ACC112 (cell line): ENCODE results near the gene SH3GL1.
"Not testable (repeated sequence)": the region's sequence is repeated elsewhere in the genome, so short reads cannot be mapped to it uniquely, and the experiment has no call there.

ENCODE experiments used
- H2AFZ ChIP-seq: fragments of 200-600 bp; sonication (generic); one replicate; pipeline ENCODE4 v1.6.0; 2017; ENCODE audit warnings: antibody characterized with exemption, low read length; ENCODE audit not compliant: unreplicated experiment
- H3K27ac ChIP-seq: fragments of 200-600 bp; sonication (generic); 2 replicates; pipeline ENCODE4 v1.5.1; 2014; ENCODE audit warnings: low read depth, mild to moderate bottlenecking, antibody characterized with exemption, low read length, moderate library complexity
- H3K27me3 ChIP-seq: fragments of 200-600 bp; sonication (generic); 2 replicates; pipeline ENCODE4 v1.6.1; 2014; ENCODE audit warnings: mild to moderate bottlenecking, antibody characterized with exemption, low read length, moderate library complexity, mixed read lengths; ENCODE audit not compliant: insufficient read depth
- H3K36me3 ChIP-seq: fragments of 200-600 bp; sonication (generic); 2 replicates; pipeline ENCODE4 v1.6.1; 2016; ENCODE audit warnings: mild to moderate bottlenecking, antibody characterized with exemption, low read length, moderate library complexity, mixed read lengths; ENCODE audit not compliant: insufficient read depth
- H3K4me1 ChIP-seq: fragments of 200-600 bp; sonication (generic); one replicate; pipeline ENCODE4 v1.6.1; 2016; ENCODE audit warnings: low read length, mixed read lengths; ENCODE audit not compliant: insufficient read depth, unreplicated experiment, control insufficient read depth
- H3K4me3 ChIP-seq: fragments of 200-600 bp; sonication (generic); 2 replicates; pipeline ENCODE4 v1.5.1; 2014; ENCODE audit warnings: mild to moderate bottlenecking, low read depth, low read length
- H3K79me2 ChIP-seq: fragments of 200-600 bp; sonication (generic); one replicate; pipeline ENCODE4 v1.6.0; 2016; ENCODE audit warnings: low read length; ENCODE audit not compliant: control insufficient read depth, unreplicated experiment, insufficient read depth

The SH3GL1 gene

DNA sequence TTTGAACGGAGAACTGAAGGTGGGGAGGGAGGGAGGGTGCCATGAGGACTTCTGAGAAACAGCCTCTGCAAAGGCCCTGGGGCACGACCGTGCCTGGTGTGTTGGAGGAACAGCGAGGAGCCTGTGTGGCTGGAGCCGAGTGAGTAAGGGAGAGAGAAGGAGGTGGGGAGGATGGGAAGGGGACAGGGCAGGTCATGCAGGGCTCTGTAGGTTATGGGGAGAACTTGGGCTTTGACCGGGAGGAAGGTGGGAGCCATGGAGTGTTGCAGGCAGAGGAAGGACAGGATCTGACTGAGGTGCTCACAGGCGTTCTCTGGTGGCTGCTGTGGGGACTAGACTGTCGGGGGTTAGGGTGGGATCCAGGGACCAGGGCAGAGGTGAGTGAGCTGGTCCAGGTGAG, 50.2 kb downstream of the SH3GL1 start:
- Histone ChIP-seq H2AFZ (no peak overlapping the region), H3K4me3 (no peak overlapping the region), H3K79me2 (no peaks in the 10 kb centered on the region), H3K4me1 (no peaks in the 10 kb centered on the region), H3K27me3 (no peaks in the 10 kb centered on the region), H3K36me3 (no peaks in the 10 kb centered on the region), H3K27ac (no peak overlapping the region)

DNA sequence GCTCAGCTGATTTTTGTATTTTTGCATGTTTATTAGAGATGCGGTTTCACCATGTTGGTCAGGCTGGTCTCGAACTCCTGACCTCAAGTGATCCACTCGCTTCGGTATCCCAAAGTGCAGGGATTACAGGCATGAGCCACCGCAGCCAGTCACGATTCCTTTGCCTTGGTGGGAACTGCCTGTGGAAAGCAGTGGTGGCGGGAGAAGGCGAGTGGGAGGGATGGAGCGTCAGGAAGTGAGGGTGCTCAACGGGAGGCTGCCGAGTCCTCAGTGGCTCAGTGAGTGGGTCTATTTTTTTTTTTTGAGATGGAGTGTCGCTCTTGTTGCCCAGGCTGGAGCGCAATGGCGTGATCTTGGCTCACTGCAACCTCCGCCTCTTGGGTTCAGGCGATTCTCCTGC, 51.1 kb downstream of the SH3GL1 start:
- not testable (repeated sequence) for H3K36me3 ChIP-seq, H3K27me3 ChIP-seq, H3K4me1 ChIP-seq, H2AFZ ChIP-seq, H3K79me2 ChIP-seq, H3K27ac ChIP-seq, H3K4me3 ChIP-seq

DNA sequence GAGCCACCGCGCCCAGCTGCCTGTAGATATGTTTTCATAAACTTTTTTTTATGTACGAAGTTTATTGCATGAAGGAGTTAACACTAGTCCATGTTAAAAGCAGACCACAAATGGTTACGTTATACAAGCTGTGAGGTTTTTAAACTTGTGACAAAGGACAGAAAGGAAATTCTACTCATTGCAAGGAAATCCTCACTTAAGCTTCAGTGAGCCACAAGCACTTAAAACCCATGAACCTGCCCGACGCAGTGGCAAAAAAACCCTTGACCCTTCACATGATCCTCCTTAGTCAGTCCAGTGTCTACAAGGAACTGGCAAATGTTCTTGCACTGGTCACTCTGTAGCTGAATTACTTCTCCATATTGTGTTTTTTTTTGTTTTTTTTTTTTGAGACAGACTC, 52.8 kb downstream of the SH3GL1 start:
- H3K27me3 ChIP-seq, result no peaks in the 10 kb centered on the region
- H2AFZ ChIP-seq, result no peak overlapping the region
- no peak overlapping the region for H3K4me3 ChIP-seq
- H3K36me3 ChIP-seq, result no peaks in the 10 kb centered on the region
- no peaks in the 10 kb centered on the region for H3K79me2 ChIP-seq
- H3K4me1 ChIP-seq, result no peaks in the 10 kb centered on the region
- no peak overlapping the region for H3K27ac ChIP-seq

- no peak overlapping the region for H3K4me3 ChIP-seq
Observed at GRCh38 chr19:4346020-4346383, 54.3 kb downstream of the SH3GL1 start.

GRCh38 chr19:4345342-4346019, 54.9 kb downstream of the SH3GL1 start:
- Histone ChIP-seq H3K79me2 (no peaks in the 10 kb centered on the region), H2AFZ (no peak overlapping the region), H3K27ac (no peak overlapping the region), H3K36me3 (no peaks in the 10 kb centered on the region), H3K4me1 (no peaks in the 10 kb centered on the region), H3K4me3 (no peak overlapping the region), H3K27me3 (no peaks in the 10 kb centered on the region)

More at GRCh38 chr19:4346020-4346383, 54.3 kb downstream of the SH3GL1 start:
- Histone ChIP-seq H3K79me2 (no peaks in the 10 kb centered on the region), H3K36me3 (no peaks in the 10 kb centered on the region), H3K27ac (no peak overlapping the region), H2AFZ (no peak overlapping the region), H3K4me1 (no peaks in the 10 kb centered on the region), H3K27me3 (no peaks in the 10 kb centered on the region)

DNA sequence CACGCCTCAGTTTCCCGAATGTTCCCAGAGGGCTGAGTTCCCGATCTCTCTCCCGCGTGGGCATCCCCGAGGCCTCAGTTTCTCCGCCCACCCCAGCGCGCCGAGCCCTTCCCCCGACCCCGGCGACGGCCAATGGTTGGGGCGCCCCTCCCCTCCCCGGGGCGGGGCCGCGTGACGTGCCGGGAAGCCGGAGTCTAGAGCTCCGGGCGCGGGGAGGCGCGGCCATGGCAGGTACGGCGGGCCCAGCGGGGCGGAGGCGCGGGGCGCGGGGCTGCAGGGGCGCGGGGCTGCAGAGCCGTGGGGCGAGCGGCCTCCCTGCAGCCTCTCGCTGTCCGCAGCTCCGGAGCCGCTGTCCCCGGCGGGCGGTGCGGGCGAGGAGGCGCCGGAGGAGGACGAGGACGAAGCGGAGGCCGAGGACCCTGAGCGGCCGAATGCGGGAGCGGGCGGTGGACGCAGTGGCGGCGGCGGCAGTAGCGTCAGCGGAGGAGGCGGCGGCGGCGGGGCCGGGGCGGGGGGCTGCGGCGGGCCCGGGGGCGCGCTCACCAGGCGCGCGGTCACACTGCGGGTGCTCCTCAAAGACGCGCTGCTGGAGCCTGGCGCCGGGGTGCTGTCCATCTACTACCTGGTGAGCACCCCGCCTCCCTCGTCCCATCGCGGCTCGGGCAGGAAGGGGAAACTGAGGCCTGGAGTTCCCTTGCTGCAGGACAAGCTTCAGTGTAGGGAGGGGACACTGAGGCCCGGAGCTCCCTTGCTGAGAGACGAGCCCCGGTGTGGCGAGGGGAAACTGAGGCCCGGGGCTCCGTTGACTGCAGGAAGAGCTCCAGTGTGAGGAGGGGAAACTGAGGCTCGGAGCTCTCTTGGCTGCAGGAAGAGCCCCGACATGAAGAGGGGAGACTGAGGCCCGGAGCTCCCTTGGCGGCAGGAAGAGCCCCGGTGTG, 56.7 kb downstream of the SH3GL1 start, which contains the start of gene MPND:
Gene MPND, plus strand, starts transcription at position 193 of the 938 bp plus-strand sequence. Its CDS starts 32 bp downstream, at position 225.
- Histone ChIP-seq H2AFZ (peak within 1 kb of the TSS; percentile 100), H3K27me3 (no peaks in the 10 kb centered on the region), H3K36me3 (no peaks in the 10 kb centered on the region), H3K4me3 (peak within 1 kb of the TSS; percentile 93), H3K27ac (peak within 1 kb of the TSS; percentile 43), H3K4me1 (peaks cover 1% of the 10 kb centered on the region), H3K79me2 (no peaks in the 10 kb centered on the region)

DNA sequence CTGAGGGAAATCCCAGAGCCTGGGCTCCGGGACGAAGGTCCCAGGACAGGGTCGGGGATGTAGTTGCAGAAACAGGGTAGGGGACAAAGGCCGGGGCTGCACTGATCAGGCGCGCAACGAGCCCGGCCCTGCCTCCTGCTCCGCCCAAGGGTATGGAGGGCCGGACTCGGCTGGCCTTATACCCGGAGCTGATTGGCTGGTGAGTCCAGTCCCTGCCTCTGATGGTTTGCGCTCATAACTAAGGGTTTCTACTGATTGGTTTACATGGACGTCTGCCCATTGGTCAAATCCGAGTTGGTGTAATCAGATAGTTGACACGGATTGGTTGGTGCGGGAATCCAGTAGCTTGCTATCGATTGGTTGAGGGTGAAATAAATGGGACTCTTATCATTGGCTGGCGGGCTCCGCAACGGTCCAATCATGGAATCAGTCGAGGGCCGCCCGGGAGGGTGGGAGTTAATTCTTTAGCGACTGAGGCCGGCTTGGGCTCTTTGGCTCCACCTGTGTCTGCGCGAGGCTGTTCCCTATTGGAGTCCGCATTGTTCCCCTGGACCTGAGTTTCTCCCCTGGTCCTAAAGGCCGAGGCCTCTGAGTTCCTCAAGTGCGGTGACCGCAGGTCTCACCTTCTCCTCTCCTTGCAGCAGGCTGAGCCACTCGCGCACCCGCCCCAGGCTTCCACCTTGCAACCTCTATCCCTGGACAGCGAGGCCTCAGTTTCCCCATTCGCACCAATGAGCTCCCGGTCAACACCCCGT, 57.6 kb downstream of the SH3GL1 start:
- Histone ChIP-seq H3K27ac (peak overlapping the region; percentile 43), H3K36me3 (no peaks in the 10 kb centered on the region), H2AFZ (peak overlapping the region; percentile 100), H3K79me2 (no peaks in the 10 kb centered on the region), H3K27me3 (no peaks in the 10 kb centered on the region), H3K4me3 (peak overlapping the region; percentile 93), H3K4me1 (peaks cover 3% of the 10 kb centered on the region)

- Histone ChIP-seq H3K27ac (peak overlapping the region; percentile 43; the same call in 1 of the 2 replicates), H3K79me2 (no peaks in the 10 kb centered on the region), H2AFZ (no peak overlapping the region), H3K27me3 (no peaks in the 10 kb centered on the region), H3K36me3 (no peaks in the 10 kb centered on the region), H3K4me3 (peak overlapping the region; percentile 93), H3K4me1 (peaks cover 3% of the 10 kb centered on the region)
Observed at GRCh38 chr19:4342314-4342614, 58.1 kb downstream of the SH3GL1 start.

DNA sequence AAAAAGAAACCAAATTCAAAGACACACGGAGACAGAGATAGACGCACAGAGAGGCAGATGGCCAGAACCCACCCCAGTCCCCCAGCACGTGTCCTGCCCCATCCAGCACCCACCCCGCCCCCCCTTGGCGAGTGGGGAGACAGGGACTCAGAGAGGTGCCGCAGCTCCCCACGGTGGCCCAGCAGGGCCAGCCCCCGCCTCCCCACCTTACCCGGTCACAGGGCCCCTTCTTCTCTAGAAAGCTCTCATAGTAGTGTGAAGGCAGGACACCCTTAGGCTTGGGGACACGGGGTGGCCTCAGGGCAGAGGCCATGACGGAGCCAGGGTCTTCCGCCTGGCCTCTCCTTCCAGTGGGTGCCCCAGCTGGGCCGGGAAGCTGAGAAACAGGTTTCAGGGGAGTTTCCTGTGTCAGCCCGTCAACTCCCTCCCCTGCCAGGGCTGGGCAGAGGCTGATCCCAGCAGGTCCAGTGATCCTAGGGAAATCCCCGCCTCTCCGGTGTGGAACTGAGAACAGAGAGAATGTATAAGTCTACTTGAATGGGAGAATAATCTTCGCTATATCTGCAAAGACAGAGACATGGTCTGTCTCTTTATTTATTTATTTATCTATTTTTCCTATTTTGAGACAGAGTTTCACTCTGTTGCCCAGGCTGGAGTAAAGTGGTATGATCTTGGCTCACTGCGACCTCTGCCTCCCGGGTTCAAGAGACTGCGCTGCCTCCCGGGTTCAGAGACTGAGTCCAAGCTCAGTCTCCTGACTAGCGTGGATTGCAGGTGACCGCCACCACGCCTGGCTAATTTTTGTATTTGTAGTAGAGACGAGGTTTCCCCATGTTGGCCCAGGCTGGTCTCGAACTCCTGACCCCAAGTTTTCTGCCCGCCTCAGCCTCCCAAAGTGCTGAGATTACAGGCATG, 61.6 kb downstream of the SH3GL1 start, which contains the start of gene STAP2:
Gene STAP2, minus strand, starts transcription at position 387 of the 915 bp plus-strand sequence. Its CDS starts 74 bp downstream, at position 313.
- H3K36me3 ChIP-seq, result no peaks in the 10 kb centered on the region
- peak within 1 kb of the TSS; percentile 92 for H2AFZ ChIP-seq
- H3K4me3 ChIP-seq, result peak within 1 kb of the TSS; percentile 72
- H3K4me1 ChIP-seq, result peaks cover 3% of the 10 kb centered on the region
- no peaks in the 10 kb centered on the region for H3K27me3 ChIP-seq
- H3K27ac ChIP-seq, result no peak within 1 kb of the TSS
- H3K79me2 ChIP-seq, result no peaks in the 10 kb centered on the region
